Retina (tissue), 1 donor: ENCODE results near the gene PDCD10.

Source experiments
- DNase-seq: peaks from one replicate; pipeline ENCODE4 v3.0.0-alpha.2; 2016

PDCD10 gene

GRCh38 chr3:167734498-167735232 lies at the start of gene PDCD10:
Gene PDCD10 (minus strand): TSS chr3:167734892. CDS start chr3:167720157, 14,735 bp downstream.
- peak; percentile 97 for DNase-seq

GRCh38 chr3:167783781-167784180 lies 49.1 kb upstream of the PDCD10 start:
- DNase-seq = no peak

GRCh38 chr3:167780214-167780883 lies 45.7 kb upstream of the PDCD10 start:
- DNase-seq = no peak

- DNase-seq = no peak
These were observed 42.7 kb upstream of the PDCD10 start for GRCh38 chr3:167777356-167777755.

- no peak for DNase-seq
These were observed 41.5 kb upstream of the PDCD10 start for GRCh38 chr3:167776066-167776685.

- DNase-seq = no peak
These were observed 38.9 kb upstream of the PDCD10 start for GRCh38 chr3:167773584-167773983.

- no peak for DNase-seq
These were observed 38.3 kb upstream of the PDCD10 start for GRCh38 chr3:167772992-167773391.

GRCh38 chr3:167762296-167762695 lies 27.6 kb upstream of the PDCD10 start:
- no peak for DNase-seq

- DNase-seq = no peak
These were observed 26.6 kb upstream of the PDCD10 start for GRCh38 chr3:167761302-167761701.

GRCh38 chr3:167754049-167754448 lies 19.4 kb upstream of the PDCD10 start:
- no peak for DNase-seq

GRCh38 chr3:167750272-167750971 lies 15.7 kb upstream of the PDCD10 start:
- DNase-seq = no peak

GRCh38 chr3:167749728-167750127 lies 15.0 kb upstream of the PDCD10 start:
- no peak for DNase-seq

- no peak for DNase-seq
These were observed 14.5 kb upstream of the PDCD10 start for GRCh38 chr3:167749209-167749608.

GRCh38 chr3:167743799-167744198 lies 9.1 kb upstream of the PDCD10 start:
- no peak for DNase-seq

- no peak for DNase-seq
These were observed 7.6 kb upstream of the PDCD10 start for GRCh38 chr3:167742338-167742737.

GRCh38 chr3:167740961-167741587 lies 6.4 kb upstream of the PDCD10 start:
- DNase-seq = peak; percentile 11

GRCh38 chr3:167739190-167739810 lies 4.6 kb upstream of the PDCD10 start:
- DNase-seq = no peak

GRCh38 chr3:167738037-167738436 lies 3.3 kb upstream of the PDCD10 start:
- no peak for DNase-seq

GRCh38 chr3:167736997-167737396 lies 2.3 kb upstream of the PDCD10 start:
- no peak for DNase-seq

GRCh38 chr3:167736264-167736787 lies 1.6 kb upstream of the PDCD10 start:
- DNase-seq = no peak

GRCh38 chr3:167735233-167736138 lies 794 bp upstream of the PDCD10 start, which contains the start of gene SERPINI1:
Gene SERPINI1 (plus strand): TSS chr3:167735721. CDS start chr3:167789129, 53,408 bp downstream.
- DNase-seq = peak; percentile 93
